Measurements from ENCODE around the gene HSFY1.
"Not testable (repeated sequence)": the region's sequence is repeated elsewhere in the genome, so short reads cannot be mapped to it uniquely, and the experiment has no call there.

HSFY1 gene, protein sequence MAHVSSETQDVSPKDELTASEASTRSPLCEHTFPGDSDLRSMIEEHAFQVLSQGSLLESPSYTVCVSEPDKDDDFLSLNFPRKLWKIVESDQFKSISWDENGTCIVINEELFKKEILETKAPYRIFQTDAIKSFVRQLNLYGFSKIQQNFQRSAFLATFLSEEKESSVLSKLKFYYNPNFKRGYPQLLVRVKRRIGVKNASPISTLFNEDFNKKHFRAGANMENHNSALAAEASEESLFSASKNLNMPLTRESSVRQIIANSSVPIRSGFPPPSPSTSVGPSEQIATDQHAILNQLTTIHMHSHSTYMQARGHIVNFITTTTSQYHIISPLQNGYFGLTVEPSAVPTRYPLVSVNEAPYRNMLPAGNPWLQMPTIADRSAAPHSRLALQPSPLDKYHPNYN
- 0 reads per million in 3 donors for total RNA-seq

DNA sequence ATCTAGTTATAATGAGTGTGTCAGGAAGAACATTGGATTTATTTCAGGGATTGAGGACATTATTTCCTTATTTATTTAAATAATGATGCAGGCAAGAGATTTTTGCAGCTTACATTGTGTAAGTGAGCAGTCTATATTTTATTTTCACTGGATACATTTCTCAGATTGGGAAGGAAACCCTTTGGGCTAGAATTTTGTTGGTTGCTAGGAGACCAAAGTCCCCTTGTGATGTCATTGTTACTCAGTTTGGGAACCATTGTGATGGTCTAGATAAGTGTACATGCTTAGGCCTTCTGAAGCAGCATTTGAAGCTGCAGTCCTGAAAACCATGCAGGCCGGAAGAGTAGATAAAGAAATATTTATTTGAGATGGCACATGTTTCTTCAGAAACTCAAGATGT is at the start of gene HSFY1:
TSS of gene HSFY1 (plus strand) at position 301 of the 400 bp plus-strand sequence. CDS start at position 369, 68 bp downstream.
- not testable (repeated sequence) for DNase-seq; H3K4me3 ChIP-seq (ENCODE audit: insufficient read depth, low read depth, low read length, poor library complexity, severe bottlenecking); H3K9me3 ChIP-seq (ENCODE audit: control insufficient read depth, low read length); H3K27me3 ChIP-seq (replicated peaks; ENCODE audit: control insufficient read depth, insufficient read depth, low read length, poor library complexity, severe bottlenecking); H3K4me1 ChIP-seq (ENCODE audit: control insufficient read depth, insufficient read depth, low read length, poor library complexity, severe bottlenecking); H3K27ac ChIP-seq (ENCODE audit: insufficient read depth, low read length, poor library complexity, severe bottlenecking); H3K36me3 ChIP-seq (ENCODE audit: control insufficient read depth, insufficient read depth, low read length)

DNA sequence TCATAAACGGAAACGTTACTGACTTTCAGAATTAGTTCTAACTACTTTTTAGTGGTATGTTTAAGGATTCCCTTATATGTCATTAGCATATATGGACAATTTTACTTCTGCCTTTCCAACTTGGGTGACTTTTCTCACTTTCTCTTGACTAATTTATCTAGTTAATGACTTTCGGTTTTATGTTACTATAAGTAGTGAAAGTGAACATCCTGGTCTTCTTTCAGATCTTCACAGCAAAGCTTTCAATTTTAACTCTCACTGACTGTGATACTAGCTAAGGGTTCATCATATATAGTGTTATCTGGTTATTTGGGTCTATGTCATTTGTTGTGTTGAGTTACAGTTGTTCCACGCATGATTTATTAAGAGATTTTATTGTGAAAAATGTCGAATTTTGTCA is 42.3 kb upstream of the HSFY1 start:
- not testable (repeated sequence) for H3K4me3 ChIP-seq (ENCODE audit: insufficient read depth, low read depth, low read length, poor library complexity, severe bottlenecking); DNase-seq; H3K27me3 ChIP-seq (replicated peaks; ENCODE audit: control insufficient read depth, insufficient read depth, low read length, poor library complexity, severe bottlenecking); H3K36me3 ChIP-seq (ENCODE audit: control insufficient read depth, insufficient read depth, low read length); H3K9me3 ChIP-seq (ENCODE audit: control insufficient read depth, low read length); H3K27ac ChIP-seq (ENCODE audit: insufficient read depth, low read length, poor library complexity, severe bottlenecking); H3K4me1 ChIP-seq (ENCODE audit: control insufficient read depth, insufficient read depth, low read length, poor library complexity, severe bottlenecking)

DNA sequence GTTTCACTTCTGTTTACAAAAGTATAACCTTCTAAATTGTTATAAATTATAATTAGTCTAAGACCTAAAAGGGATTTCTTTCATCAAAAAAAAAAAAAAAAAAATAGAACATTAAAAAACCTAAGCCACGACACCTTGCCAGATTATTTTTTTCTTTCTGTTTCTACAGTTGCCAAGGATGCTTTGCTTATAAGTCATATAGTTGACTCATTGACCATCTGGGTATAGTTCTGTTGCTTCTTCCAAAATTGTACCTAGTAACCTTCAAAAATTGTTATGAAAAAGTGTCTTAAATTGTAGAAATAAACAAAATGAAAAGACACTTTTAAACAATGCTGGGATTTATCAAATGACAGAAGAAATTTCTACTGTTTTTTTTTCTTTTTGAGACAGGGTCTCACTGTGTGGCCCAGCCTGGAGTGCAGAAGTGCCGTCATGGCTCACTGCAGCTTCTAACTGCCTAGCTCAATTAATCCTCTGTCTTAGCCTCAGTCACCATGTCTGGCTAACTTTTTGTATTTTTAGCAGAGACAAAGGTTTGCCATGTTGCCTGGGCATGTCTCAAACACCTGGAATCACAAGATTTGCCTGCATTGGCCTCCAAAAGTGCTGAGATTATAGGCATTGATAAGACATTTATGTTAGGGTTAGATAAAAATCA is 15.4 kb upstream of the HSFY1 start:
- H3K27ac ChIP-seq (ENCODE audit: insufficient read depth, low read length, poor library complexity, severe bottlenecking); H3K36me3 ChIP-seq (ENCODE audit: control insufficient read depth, insufficient read depth, low read length); DNase-seq; H3K27me3 ChIP-seq (replicated peaks; ENCODE audit: control insufficient read depth, insufficient read depth, low read length, poor library complexity, severe bottlenecking); H3K9me3 ChIP-seq (ENCODE audit: control insufficient read depth, low read length); H3K4me1 ChIP-seq (ENCODE audit: control insufficient read depth, insufficient read depth, low read length, poor library complexity, severe bottlenecking); H3K4me3 ChIP-seq (ENCODE audit: insufficient read depth, low read depth, low read length, poor library complexity, severe bottlenecking): not testable (repeated sequence)

DNA sequence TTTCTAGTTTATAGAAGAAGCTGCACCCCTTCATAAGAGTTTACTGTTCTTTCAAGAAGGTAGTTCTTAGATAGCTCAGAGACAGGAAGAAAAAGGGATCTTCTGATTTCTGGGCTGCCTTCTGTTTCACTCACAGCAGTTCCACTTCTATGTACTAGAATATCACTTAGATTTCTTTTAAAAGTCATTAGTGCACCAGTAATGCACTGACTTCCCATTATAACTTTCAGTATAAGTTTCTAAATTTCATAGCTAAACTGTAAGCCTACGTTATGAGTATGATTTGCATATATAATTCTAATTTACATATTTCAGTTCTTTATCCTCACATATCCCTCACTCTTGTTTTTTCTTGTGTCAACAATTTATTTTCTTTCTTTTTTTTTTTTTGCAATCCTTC is 7.6 kb upstream of the HSFY1 start:
- H3K4me3 ChIP-seq (ENCODE audit: insufficient read depth, low read depth, low read length, poor library complexity, severe bottlenecking); H3K27ac ChIP-seq (ENCODE audit: insufficient read depth, low read length, poor library complexity, severe bottlenecking); H3K27me3 ChIP-seq (replicated peaks; ENCODE audit: control insufficient read depth, insufficient read depth, low read length, poor library complexity, severe bottlenecking); H3K36me3 ChIP-seq (ENCODE audit: control insufficient read depth, insufficient read depth, low read length); H3K4me1 ChIP-seq (ENCODE audit: control insufficient read depth, insufficient read depth, low read length, poor library complexity, severe bottlenecking); DNase-seq; H3K9me3 ChIP-seq (ENCODE audit: control insufficient read depth, low read length): not testable (repeated sequence)

DNA sequence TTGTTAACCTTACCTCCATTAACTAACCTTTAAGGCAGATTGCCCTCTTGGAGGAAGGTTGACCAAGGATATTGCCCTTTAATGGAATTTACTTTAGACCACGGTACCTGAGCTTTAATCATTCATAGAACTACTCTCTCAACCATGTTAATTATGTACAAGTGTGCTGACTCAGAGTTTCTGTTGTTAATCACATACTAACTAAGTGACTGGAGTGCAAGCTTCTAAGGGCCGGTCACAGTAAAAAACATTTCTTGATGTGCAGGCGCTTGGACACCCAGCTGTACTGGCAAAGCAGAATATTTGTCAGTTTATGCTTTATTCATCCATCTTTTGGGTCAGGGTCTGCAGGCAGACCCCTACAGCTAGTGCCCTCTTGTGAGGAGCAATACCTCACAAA is 6.6 kb downstream of the HSFY1 start:
- not testable (repeated sequence) for H3K27ac ChIP-seq (ENCODE audit: insufficient read depth, low read length, poor library complexity, severe bottlenecking); H3K9me3 ChIP-seq (ENCODE audit: control insufficient read depth, low read length); H3K4me3 ChIP-seq (ENCODE audit: insufficient read depth, low read depth, low read length, poor library complexity, severe bottlenecking); H3K27me3 ChIP-seq (replicated peaks; ENCODE audit: control insufficient read depth, insufficient read depth, low read length, poor library complexity, severe bottlenecking); DNase-seq; H3K4me1 ChIP-seq (ENCODE audit: control insufficient read depth, insufficient read depth, low read length, poor library complexity, severe bottlenecking); H3K36me3 ChIP-seq (ENCODE audit: control insufficient read depth, insufficient read depth, low read length)

DNA sequence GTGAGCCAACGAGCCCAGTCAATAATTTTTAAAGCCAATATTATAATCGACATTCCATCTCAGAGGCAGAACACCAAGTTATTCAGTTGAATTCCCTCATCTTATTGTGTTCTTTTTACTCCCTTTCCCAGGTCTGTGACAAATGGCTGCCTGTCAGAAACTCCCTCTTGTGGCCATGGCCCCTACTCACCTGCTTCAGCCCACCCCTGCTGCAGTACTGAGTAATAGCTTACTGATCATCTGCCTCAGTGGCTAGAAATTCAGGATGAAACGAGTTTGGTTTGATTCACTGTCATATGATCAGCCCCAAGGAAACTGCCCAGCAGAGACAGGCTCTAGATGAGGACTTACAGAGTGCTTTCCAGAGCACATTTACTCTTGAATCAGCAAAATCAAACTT is 19.4 kb downstream of the HSFY1 start:
- not testable (repeated sequence) for H3K27me3 ChIP-seq (replicated peaks; ENCODE audit: control insufficient read depth, insufficient read depth, low read length, poor library complexity, severe bottlenecking); DNase-seq; H3K4me1 ChIP-seq (ENCODE audit: control insufficient read depth, insufficient read depth, low read length, poor library complexity, severe bottlenecking); H3K36me3 ChIP-seq (ENCODE audit: control insufficient read depth, insufficient read depth, low read length); H3K9me3 ChIP-seq (ENCODE audit: control insufficient read depth, low read length); H3K27ac ChIP-seq (ENCODE audit: insufficient read depth, low read length, poor library complexity, severe bottlenecking); H3K4me3 ChIP-seq (ENCODE audit: insufficient read depth, low read depth, low read length, poor library complexity, severe bottlenecking)

All from effector memory CD4-positive, alpha-beta T cell (primary cell).